Measurements from ENCODE around the gene MTCH1. TPM values are rescaled to one million over a fixed set of nuclear protein-coding genes. Genes with fewer than 3 reads are reported as not detected.

The MTCH1 gene
- total and polyA plus RNA-seq, 4 donors, result 120 to 210 (median 157) TPM

DNA sequence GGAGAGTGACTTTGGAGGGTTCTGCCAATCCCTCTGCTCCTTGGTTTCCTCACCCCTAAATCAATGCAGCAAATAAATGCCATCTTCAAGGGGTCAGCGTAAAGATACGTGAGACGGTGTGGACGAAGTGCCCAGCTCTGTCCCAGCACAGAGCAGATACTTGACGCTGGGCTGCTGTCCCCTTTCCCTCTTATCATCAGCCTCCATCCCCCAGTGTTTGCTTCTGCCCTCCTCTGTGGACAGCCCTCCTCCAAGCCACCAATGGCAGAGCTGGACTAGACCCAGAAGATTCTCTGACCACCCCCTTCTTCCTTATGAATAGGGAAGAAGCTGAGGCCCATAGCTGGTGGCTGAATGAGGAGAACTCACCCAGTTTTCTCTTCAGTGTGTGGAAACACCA lies 49.2 kb downstream of the MTCH1 start:
- Histone ChIP-seq H3K9me3 (ENCODE audit: control insufficient read depth in 4 of 4, insufficient read depth in 3 of 4, low read length in 3 of 4) (no peaks in the 10 kb centered on the region), H3K4me3 (no peak overlapping the region), H3K27ac (ENCODE audit: low read depth in 1 of 2, low read length in 1 of 2) (no peak overlapping the region), H3K27me3 (ENCODE audit: control insufficient read depth in 3 of 3, insufficient read depth in 3 of 3, low read length in 2 of 3) (no peaks in the 10 kb centered on the region), H3K4me1 (ENCODE audit: control insufficient read depth in 5 of 5, insufficient read depth in 5 of 5, low read length in 5 of 5) (no peaks in the 10 kb centered on the region), H3K9ac (ENCODE audit: insufficient read depth in 1 of 2, low read length in 2 of 2) (no peak overlapping the region), H3K36me3 (ENCODE audit: control insufficient read depth in 4 of 4, insufficient read depth in 4 of 4, low read length in 4 of 4) (no peaks in the 10 kb centered on the region)
- no peak for ATAC-seq (ENCODE audit: insufficient read depth, low FRiP score)
- no peak for DNase-seq
- TF ChIP-seq CTCF (IDR thresholded peaks at IDR 0.05; ENCODE audit: control extremely low read depth, extremely low read depth), result no peak
- 95% methylated on average over 5 of the region's 5 CpGs for WGBS, 2 donors

DNA sequence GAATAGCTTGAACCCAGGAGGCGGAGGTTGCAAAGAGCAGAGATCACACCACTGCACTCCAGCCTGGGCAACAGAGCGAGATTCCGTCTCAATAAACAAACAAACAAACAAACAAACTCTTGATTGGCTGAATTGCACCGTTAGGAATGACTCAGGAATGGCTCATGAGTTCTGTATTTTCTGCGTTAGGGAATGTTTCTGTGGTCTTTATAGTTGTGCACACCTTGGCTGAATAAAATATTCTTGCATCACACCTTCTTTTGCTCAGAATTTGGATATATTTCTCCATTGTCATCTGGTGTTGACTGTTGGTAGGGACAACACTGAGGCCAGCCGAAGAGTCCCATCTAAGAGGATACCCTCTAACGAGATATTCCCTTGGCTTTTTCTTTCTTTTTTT lies 51.1 kb downstream of the MTCH1 start:
- Histone ChIP-seq H3K27ac (ENCODE audit: low read depth in 1 of 2, low read length in 1 of 2) (no peak overlapping the region), H3K4me3 (no peak overlapping the region), H3K9ac (ENCODE audit: insufficient read depth in 1 of 2, low read length in 2 of 2) (no peak overlapping the region), H3K36me3 (ENCODE audit: control insufficient read depth in 4 of 4, insufficient read depth in 4 of 4, low read length in 4 of 4) (no peaks in the 10 kb centered on the region), H3K4me1 (ENCODE audit: control insufficient read depth in 5 of 5, insufficient read depth in 5 of 5, low read length in 5 of 5) (no peaks in the 10 kb centered on the region), H3K27me3 (ENCODE audit: control insufficient read depth in 3 of 3, insufficient read depth in 3 of 3, low read length in 2 of 3) (no peaks in the 10 kb centered on the region), H3K9me3 (ENCODE audit: control insufficient read depth in 4 of 4, insufficient read depth in 3 of 4, low read length in 3 of 4) (no peaks in the 10 kb centered on the region)
- 90 to 92% methylated on average over 7 of the region's 7 CpGs for WGBS, 2 donors
- ATAC-seq (ENCODE audit: insufficient read depth, low FRiP score) (no peak), DNase-seq (no peak)
- no peak for TF ChIP-seq CTCF (IDR thresholded peaks at IDR 0.05; ENCODE audit: control extremely low read depth, extremely low read depth)

- 88 to 93% methylated on average over 4 of the region's 4 CpGs for WGBS, 2 donors
Measured at GRCh38 chr6:36933519-36933918, 52.5 kb downstream of the MTCH1 start.

More at GRCh38 chr6:36933519-36933918, 52.5 kb downstream of the MTCH1 start:
- H3K4me3 ChIP-seq, result no peak overlapping the region
- no peak for ATAC-seq (ENCODE audit: insufficient read depth, low FRiP score)
- H3K27ac ChIP-seq (ENCODE audit: low read depth in 1 of 2, low read length in 1 of 2), result no peak overlapping the region
- H3K36me3 ChIP-seq (ENCODE audit: control insufficient read depth in 4 of 4, insufficient read depth in 4 of 4, low read length in 4 of 4), result no peaks in the 10 kb centered on the region
- H3K9ac ChIP-seq (ENCODE audit: insufficient read depth in 1 of 2, low read length in 2 of 2), result no peak overlapping the region
- peaks cover 0 to 9% (median 0%) of the 10 kb centered on the region in 5 donors for H3K4me1 ChIP-seq (ENCODE audit: control insufficient read depth in 5 of 5, insufficient read depth in 5 of 5, low read length in 5 of 5)
- TF ChIP-seq CTCF (IDR thresholded peaks at IDR 0.05; ENCODE audit: control extremely low read depth, extremely low read depth), result no peak
- H3K27me3 ChIP-seq (ENCODE audit: control insufficient read depth in 3 of 3, insufficient read depth in 3 of 3, low read length in 2 of 3), result no peaks in the 10 kb centered on the region
- no peaks in the 10 kb centered on the region for H3K9me3 ChIP-seq (ENCODE audit: control insufficient read depth in 4 of 4, insufficient read depth in 3 of 4, low read length in 3 of 4)
- no peak for DNase-seq
